ENCODE results near the gene KIF2A. TPM values are rescaled to one million over a fixed set of nuclear protein-coding genes. Genes with fewer than 3 reads are reported as not detected.

Gene KIF2A
- total RNA-seq (100 to 1,000 TPM; 178 to 195 TPM), polyA plus RNA-seq (100 to 1,000 TPM; 151 to 180 (median 173) TPM), total RNA-seq (116 to 308 (median 186) reads per million in 6 experiments)

DNA sequence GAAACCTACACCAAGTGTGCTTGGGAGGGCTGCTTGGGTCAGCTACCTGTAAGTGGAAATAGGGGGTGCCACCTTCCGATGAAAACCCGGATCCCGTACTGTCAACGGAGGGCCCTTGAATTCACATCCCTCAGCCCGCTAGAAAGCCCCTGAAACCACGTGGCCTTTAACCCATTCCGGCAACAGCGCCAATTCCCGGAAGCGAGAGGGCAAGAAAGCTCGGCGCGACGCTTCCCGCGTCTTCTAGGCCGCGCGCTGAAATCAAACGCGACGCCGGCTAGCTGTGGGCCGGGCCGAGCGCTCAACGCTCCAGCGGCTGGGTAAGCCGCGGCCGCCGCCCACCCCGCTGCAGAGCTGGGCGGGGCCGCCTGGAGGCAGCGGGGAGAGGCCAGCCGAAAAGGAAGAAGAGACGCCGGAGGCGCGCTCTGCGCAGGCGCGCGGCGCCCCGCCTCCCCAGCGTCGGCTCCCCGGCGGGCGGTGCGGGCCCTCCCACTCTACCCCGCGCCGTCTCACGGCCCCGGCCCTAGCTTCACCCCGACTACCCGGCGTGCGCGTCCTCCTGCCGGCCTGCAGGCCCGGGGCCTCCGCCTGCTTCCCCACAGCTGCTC, at the start of gene KIF2A:
TSS of gene KIF2A (plus strand) at position 492 of the 608 bp plus-strand sequence. CDS start 267 bp downstream, outside the sequence.
- Mint-ChIP-seq H3K27ac (peak within 1 kb of the TSS; percentile 93 to 99 (median 99)), H3K4me1 (peaks cover 28 to 55% (median 50%) of the 10 kb centered on the region in 4 donors), H3K36me3 (peaks cover 5 to 26% (median 12%) of the 10 kb centered on the region in 3 donors), H3K4me3 (peak within 1 kb of the TSS; percentile 89 to 99 (median 97)), H3K27me3 (no peaks in the 10 kb centered on the region), H3K9me3 (no peaks in the 10 kb centered on the region)
- DNase-seq (peak; percentile 90 to 96 (median 92)), ATAC-seq (peak; percentile 83 to 84)
- POLR2A ChIA-PET, result interaction anchor here (0.8 to 3.2 kb wide), 18 partner anchors 9 to 106 kb away, joined by 3 to 38 read pairs (median 6); partner anchors contain the start of genes DIMT1 and IPO11

GRCh38 chr5:62257020-62257367, 49.0 kb upstream of the KIF2A start:
- H3K4me1 Mint-ChIP-seq, result peaks cover 46 to 80% (median 73%) of the 10 kb centered on the region in 4 donors
- peaks cover 0 to 23% (median 0%) of the 10 kb centered on the region in 9 donors for H3K9me3 Mint-ChIP-seq
- peak overlapping the region; percentile 86 to 99 (median 97) for H3K27ac Mint-ChIP-seq
- H3K27me3 Mint-ChIP-seq, result no peaks in the 10 kb centered on the region
- peak overlapping the region in 9 of 10 donors; percentile 68 to 87 (median 79) for H3K4me3 Mint-ChIP-seq
- ATAC-seq (no peak), DNase-seq (no peak)
- H3K36me3 Mint-ChIP-seq, result peaks cover 0 to 3% (median 0%) of the 10 kb centered on the region in 3 donors
- POLR2A ChIA-PET, result interaction anchor here (1.7 to 2.7 kb wide), 3 partner anchors 14 to 49 kb away, joined by 3 to 12 read pairs (median 6); partner anchors contain the start of gene KIF2A

DNA sequence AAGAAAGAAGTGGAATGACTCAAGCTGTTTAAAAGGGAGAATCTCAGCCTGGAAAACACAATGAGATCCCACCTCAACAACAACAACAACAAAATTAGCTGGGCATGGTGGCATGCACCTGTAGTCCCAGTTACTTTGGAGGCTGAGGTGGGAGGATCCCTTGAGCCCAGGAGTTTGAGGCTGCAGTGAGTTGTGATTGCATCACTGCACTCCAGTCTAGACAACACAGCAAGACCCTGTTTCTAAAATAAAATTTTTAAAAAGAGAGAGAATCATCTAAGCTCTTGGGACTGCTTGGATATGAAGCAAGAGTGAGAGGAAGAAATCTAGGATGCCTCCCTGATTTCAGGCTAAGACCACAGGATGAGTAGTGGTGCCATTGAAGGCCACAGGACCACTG, 47.4 kb upstream of the KIF2A start:
- H3K27me3 Mint-ChIP-seq, result no peaks in the 10 kb centered on the region
- H3K9me3 Mint-ChIP-seq, result peaks cover 0 to 14% (median 0%) of the 10 kb centered on the region in 9 donors
- peak overlapping the region in 8 of 10 donors; percentile 1 to 59 (median 24) for H3K4me3 Mint-ChIP-seq
- H3K4me1 Mint-ChIP-seq, result peaks cover 40 to 73% (median 67%) of the 10 kb centered on the region in 4 donors
- peaks cover 0 to 3% (median 0%) of the 10 kb centered on the region in 3 donors for H3K36me3 Mint-ChIP-seq
- POLR2A ChIA-PET, result interaction anchor here (0.8 to 2.4 kb wide), 5 partner anchors 9 to 47 kb away, joined by 3 to 11 read pairs (median 6); partner anchors contain the start of gene KIF2A
- H3K27ac Mint-ChIP-seq, result peak overlapping the region; percentile 27 to 92 (median 74)
- no peak for ATAC-seq
- DNase-seq, result no peak

GRCh38 chr5:62259699-62260250, 46.2 kb upstream of the KIF2A start:
- Mint-ChIP-seq H3K4me1 (peaks cover 34 to 64% (median 59%) of the 10 kb centered on the region in 4 donors), H3K27ac (peak overlapping the region in 6 of 10 donors; percentile 5 to 85 (median 42)), H3K27me3 (no peaks in the 10 kb centered on the region), H3K4me3 (peak overlapping the region in 4 of 10 donors; percentile 5 to 62 (median 16)), H3K9me3 (peaks cover 0 to 14% (median 0%) of the 10 kb centered on the region in 9 donors), H3K36me3 (peaks cover 0 to 3% (median 0%) of the 10 kb centered on the region in 3 donors)
- ATAC-seq (no peak), DNase-seq (no peak)
- POLR2A ChIA-PET, result interaction anchor here (0.9 to 2.2 kb wide), 6 partner anchors 10 to 46 kb away, joined by 3 to 11 read pairs (median 4); partner anchors contain the start of gene KIF2A

DNA sequence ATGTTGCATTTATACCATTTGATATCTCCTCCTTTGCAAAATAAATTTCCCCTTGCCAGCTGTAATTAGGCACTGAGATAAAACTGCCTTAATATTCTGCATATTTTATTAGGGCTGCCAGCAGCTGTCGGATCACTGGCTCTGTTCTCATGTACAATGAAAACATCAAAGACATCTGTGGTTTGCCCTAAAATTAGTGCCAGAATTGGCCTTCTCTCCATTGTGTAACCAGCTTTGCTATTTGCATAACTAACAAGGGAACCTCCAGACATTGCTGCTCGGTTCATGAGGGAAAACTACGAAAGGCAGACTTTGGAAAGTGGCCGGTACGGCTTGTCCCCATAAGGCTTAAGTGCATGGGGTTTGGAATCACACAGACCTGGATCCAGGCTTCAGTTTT, 45.5 kb upstream of the KIF2A start:
- Mint-ChIP-seq H3K9me3 (peaks cover 0 to 14% (median 0%) of the 10 kb centered on the region in 9 donors), H3K36me3 (peaks cover 0 to 3% (median 0%) of the 10 kb centered on the region in 3 donors), H3K4me3 (peak overlapping the region in 6 of 10 donors; percentile 1 to 64 (median 32)), H3K27ac (peak overlapping the region in 4 of 10 donors; percentile 9 to 77 (median 54)), H3K27me3 (no peaks in the 10 kb centered on the region), H3K4me1 (peaks cover 30 to 61% (median 53%) of the 10 kb centered on the region in 4 donors)
- POLR2A ChIA-PET, result interaction anchor here (0.9 to 2.0 kb wide), 6 partner anchors 10 to 45 kb away, joined by 3 to 11 read pairs (median 4); partner anchors contain the start of gene KIF2A
- no peak for ATAC-seq
- DNase-seq, result peak in 1 of 10 donors; percentile 7

GRCh38 chr5:62263401-62263800, 42.6 kb upstream of the KIF2A start:
- H3K27me3 Mint-ChIP-seq, result no peaks in the 10 kb centered on the region
- POLR2A ChIA-PET, result interaction anchor here (1.4 kb wide), 1 partner anchor 43 kb away, joined by 5 read pairs; the partner anchor contains the start of gene KIF2A
- H3K4me3 Mint-ChIP-seq, result no peak overlapping the region
- ATAC-seq (no peak), DNase-seq (no peak)
- peaks cover 0 to 7% (median 0%) of the 10 kb centered on the region in 9 donors for H3K9me3 Mint-ChIP-seq
- peaks cover 0 to under 1% (median 0%) of the 10 kb centered on the region in 3 donors for H3K36me3 Mint-ChIP-seq
- no peak overlapping the region for H3K27ac Mint-ChIP-seq
- peaks cover 24 to 45% (median 40%) of the 10 kb centered on the region in 4 donors for H3K4me1 Mint-ChIP-seq

- Mint-ChIP-seq H3K9me3 (no peaks in the 10 kb centered on the region), H3K27me3 (no peaks in the 10 kb centered on the region), H3K27ac (no peak overlapping the region), H3K4me3 (no peak overlapping the region), H3K4me1 (peaks cover 17 to 31% (median 28%) of the 10 kb centered on the region in 4 donors), H3K36me3 (no peaks in the 10 kb centered on the region)
- POLR2A ChIA-PET, result no interaction called here
- DNase-seq, result no peak
- no peak for ATAC-seq
Measured at GRCh38 chr5:62265648-62266112, 40.3 kb upstream of the KIF2A start.

- ATAC-seq, result no peak
- Mint-ChIP-seq H3K27ac (no peak overlapping the region), H3K9me3 (no peaks in the 10 kb centered on the region), H3K4me3 (no peak overlapping the region), H3K27me3 (no peaks in the 10 kb centered on the region), H3K36me3 (no peaks in the 10 kb centered on the region), H3K4me1 (peaks cover 14 to 22% (median 20%) of the 10 kb centered on the region in 4 donors)
- POLR2A ChIA-PET, result no interaction called here
- DNase-seq, result no peak
Measured at GRCh38 chr5:62266573-62266972, 39.4 kb upstream of the KIF2A start.

DNA sequence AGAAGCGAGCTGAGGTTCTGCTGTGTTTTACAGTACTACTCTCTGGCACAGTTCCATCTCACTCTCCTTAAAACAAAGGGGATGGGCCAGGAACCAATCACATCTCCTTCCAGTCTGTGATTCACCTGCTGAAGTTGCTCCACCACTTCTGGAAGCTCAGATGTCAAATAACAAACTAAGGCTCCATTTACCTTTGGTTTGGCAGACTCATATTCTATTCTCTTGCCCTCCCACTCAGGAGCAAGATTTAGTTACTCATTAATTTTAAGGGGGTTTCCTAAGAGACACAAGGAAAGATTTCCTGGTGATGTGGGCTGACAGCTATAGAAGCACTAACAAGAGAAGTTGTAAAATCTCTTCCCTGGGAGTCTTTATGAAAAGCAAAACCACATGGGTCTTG, 37.8 kb upstream of the KIF2A start:
- no peak for ATAC-seq
- Mint-ChIP-seq H3K4me3 (peak overlapping the region in 4 of 10 donors; percentile 6 to 50 (median 11)), H3K27me3 (peaks cover 0 to 3% (median 0%) of the 10 kb centered on the region in 5 donors), H3K36me3 (no peaks in the 10 kb centered on the region), H3K9me3 (no peaks in the 10 kb centered on the region), H3K27ac (peak overlapping the region in 3 of 10 donors; percentile 35 to 46 (median 41)), H3K4me1 (peaks cover 16 to 21% (median 19%) of the 10 kb centered on the region in 4 donors)
- POLR2A ChIA-PET, result interaction anchor here (1.1 kb wide), 1 partner anchor 10 kb away, joined by 5 read pairs; no protein-coding TSS in a partner anchor
- no peak for DNase-seq

GRCh38 chr5:62268792-62269191, 37.2 kb upstream of the KIF2A start:
- Mint-ChIP-seq H3K27ac (peak overlapping the region in 3 of 10 donors; percentile 28 to 46 (median 41)), H3K9me3 (no peaks in the 10 kb centered on the region), H3K4me1 (peaks cover 16 to 21% (median 19%) of the 10 kb centered on the region in 4 donors), H3K36me3 (no peaks in the 10 kb centered on the region), H3K27me3 (peaks cover 0 to 3% (median 0%) of the 10 kb centered on the region in 5 donors), H3K4me3 (peak overlapping the region in 8 of 10 donors; percentile 2 to 53 (median 32))
- ATAC-seq (peak; percentile 54 to 75), DNase-seq (peak in 2 of 10 donors; percentile 34 to 40)
- POLR2A ChIA-PET, result interaction anchor here (1.1 kb wide), 2 partner anchors 10 to 99 kb away, joined by 5 read pairs; no protein-coding TSS in a partner anchor

- POLR2A ChIA-PET, result interaction anchor here (1.0 kb wide), 1 partner anchor 15 kb away, joined by 3 read pairs; no protein-coding TSS in a partner anchor
- no peaks in the 10 kb centered on the region for H3K9me3 Mint-ChIP-seq
- H3K4me1 Mint-ChIP-seq, result peaks cover 13 to 21% (median 16%) of the 10 kb centered on the region in 4 donors
- ATAC-seq (no peak), DNase-seq (no peak)
- no peaks in the 10 kb centered on the region for H3K36me3 Mint-ChIP-seq
- peak overlapping the region in 2 of 10 donors; percentile 16 to 57 for H3K27ac Mint-ChIP-seq
- H3K27me3 Mint-ChIP-seq, result peaks cover 0 to 3% (median 0%) of the 10 kb centered on the region in 5 donors
- H3K4me3 Mint-ChIP-seq, result no peak overlapping the region
Measured at GRCh38 chr5:62271370-62271769, 34.6 kb upstream of the KIF2A start.

DNA sequence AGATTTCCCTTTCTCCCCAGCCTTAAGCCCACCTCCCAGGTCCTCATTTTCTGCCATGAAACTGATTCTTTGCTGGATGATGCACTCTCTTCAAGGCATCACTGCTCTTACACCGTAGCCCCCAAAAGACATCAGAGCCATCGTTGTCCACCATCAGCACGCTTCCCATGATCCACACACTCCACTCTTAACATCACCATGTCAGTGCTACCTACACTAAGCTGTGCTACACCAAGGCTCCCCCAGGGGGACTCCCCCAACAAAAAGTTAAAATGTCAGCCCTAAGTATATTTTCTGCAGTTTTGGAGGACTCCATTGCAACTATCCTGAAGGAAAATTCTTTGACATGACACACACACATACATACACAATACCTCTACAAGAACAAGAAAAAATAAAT, 34.1 kb upstream of the KIF2A start:
- Mint-ChIP-seq H3K4me1 (peaks cover 13 to 21% (median 16%) of the 10 kb centered on the region in 4 donors), H3K27me3 (peaks cover 0 to 3% (median 0%) of the 10 kb centered on the region in 5 donors), H3K27ac (peak overlapping the region in 2 of 10 donors; percentile 40 to 57), H3K9me3 (no peaks in the 10 kb centered on the region), H3K4me3 (no peak overlapping the region), H3K36me3 (no peaks in the 10 kb centered on the region)
- no peak for ATAC-seq
- DNase-seq, result no peak
- POLR2A ChIA-PET, result interaction anchor here (1.0 kb wide), 1 partner anchor 16 kb away, joined by 3 read pairs; no protein-coding TSS in a partner anchor
